ENCODE results near the gene SIRPB2.
"Not testable (repeated sequence)": the region's sequence is repeated elsewhere in the genome, so short reads cannot be mapped to it uniquely, and the experiment has no call there.

SIRPB2 gene

DNA sequence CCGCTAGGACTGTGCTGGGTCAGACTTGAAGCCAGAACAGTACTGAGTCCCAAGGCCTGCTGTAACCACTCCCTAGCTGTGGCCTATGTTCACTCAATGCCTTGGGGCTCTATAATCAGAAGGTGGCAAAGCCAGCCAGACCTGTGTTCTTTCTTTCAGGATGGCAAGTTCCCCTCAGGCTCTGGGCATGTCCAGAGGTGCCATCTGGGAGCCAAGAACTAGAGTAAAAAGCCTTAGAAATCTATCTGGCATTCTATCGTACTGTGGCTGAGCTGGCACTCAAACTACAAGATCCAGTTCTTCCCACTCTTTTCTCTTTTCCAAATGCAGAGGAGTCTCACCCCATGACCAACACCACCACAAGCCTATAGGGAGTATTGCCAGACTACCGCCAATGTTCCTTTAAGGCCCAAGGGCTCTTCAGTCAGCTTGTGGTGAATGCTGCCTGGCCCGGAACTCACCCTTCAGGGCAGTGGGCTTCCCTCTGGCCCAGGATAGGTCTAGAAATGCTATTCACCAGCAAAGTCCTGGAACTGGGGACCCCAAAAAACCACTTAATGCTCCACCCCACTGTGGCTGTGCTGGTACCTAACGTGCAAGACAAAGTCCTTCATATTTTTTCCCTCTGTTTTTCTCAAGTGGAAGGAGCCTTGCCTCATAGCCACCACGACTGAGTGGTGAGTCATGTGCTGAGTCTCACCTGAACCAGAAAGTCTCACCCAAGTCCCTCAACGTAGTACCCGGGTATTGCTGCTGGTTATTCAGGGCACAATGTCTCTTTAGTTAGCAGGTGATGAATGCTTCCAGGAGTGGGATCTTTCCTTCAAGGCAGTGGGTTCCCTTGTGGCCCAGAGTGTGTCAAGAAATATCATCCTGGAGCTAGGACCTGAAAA is 8.6 kb upstream of the SIRPB2 start:
- no peak overlapping the region for H3K9ac ChIP-seq (ENCODE audit: insufficient read length, low read depth)
- no peak for DNase-seq (ENCODE audit: low read depth, low spot score)
- no peaks in the 10 kb centered on the region for H3K27me3 ChIP-seq (ENCODE audit: insufficient read depth, insufficient read length)
- TF ChIP-seq SUZ12 (IDR thresholded peaks at IDR 0.05; ENCODE audit: extremely low read depth, insufficient read depth, insufficient read length): no peak
- TF ChIP-seq ZNF274 (IDR thresholded peaks at IDR 0.05; ENCODE audit: low read depth, low read length): no peak
- no peak for TF ChIP-seq YY1 (IDR thresholded peaks at IDR 0.05; ENCODE audit: insufficient read depth, insufficient read length)
- H3K9me3 ChIP-seq (ENCODE audit: insufficient read depth, low read length): peaks cover 20% of the 10 kb centered on the region; the same call in 1 of the 2 replicates
- no peak overlapping the region for H3K4me3 ChIP-seq (ENCODE audit: insufficient read length, low read depth)
- H3K36me3 ChIP-seq (ENCODE audit: insufficient read depth, insufficient read length, low read length): no peaks in the 10 kb centered on the region
- H3K4me1 ChIP-seq (ENCODE audit: insufficient read depth, insufficient read length): no peaks in the 10 kb centered on the region

DNA sequence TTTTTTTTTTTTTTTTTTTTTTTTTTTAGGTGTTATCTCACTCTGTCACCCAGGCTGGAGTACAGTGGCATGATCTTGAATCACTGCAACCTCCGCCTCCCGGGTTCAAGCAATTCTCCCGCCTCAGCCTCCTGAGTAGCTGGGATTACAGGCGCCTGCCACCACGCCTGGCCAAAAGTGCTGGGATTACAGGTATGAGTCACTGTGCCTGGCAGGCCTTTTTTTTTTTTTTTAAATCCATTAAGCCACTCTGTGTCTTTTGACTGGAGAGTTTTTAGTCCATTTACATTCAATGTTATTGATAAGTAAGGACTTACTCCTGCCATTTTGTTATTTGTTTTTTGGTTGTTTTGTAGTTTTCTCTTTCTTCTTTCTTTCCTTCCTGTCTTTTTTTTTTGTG is 6.2 kb upstream of the SIRPB2 start:
- not testable (repeated sequence) for H3K36me3 ChIP-seq (ENCODE audit: insufficient read depth, insufficient read length, low read length); DNase-seq (ENCODE audit: low read depth, low spot score); H3K4me3 ChIP-seq (ENCODE audit: insufficient read length, low read depth); H3K9ac ChIP-seq (ENCODE audit: insufficient read length, low read depth); H3K27me3 ChIP-seq (ENCODE audit: insufficient read depth, insufficient read length); H3K9me3 ChIP-seq (ENCODE audit: insufficient read depth, low read length); H3K4me1 ChIP-seq (ENCODE audit: insufficient read depth, insufficient read length)

DNA sequence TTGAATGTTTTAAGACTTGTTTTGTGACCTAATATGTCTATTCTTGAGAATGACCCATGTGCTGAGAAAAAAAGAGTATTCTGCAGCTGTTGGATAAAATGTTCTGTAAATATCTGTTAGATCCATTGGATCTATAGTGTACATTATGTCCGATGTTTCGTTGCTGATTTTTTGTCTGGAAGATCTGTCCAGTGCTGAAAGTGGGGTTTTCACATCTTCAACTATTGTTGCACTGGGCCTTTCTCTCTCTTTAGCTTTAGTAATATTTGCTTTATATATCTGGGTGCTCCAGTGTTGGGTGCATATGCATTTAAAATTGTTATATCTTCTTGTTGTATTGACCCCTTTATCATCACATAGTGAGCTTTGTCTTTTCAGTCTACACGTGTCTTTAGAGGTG is 5.7 kb upstream of the SIRPB2 start:
- no peaks in the 10 kb centered on the region for H3K4me1 ChIP-seq (ENCODE audit: insufficient read depth, insufficient read length)
- H3K4me3 ChIP-seq (ENCODE audit: insufficient read length, low read depth): no peak overlapping the region
- H3K9me3 ChIP-seq (ENCODE audit: insufficient read depth, low read length): no peaks in the 10 kb centered on the region; the same call in 1 of the 2 replicates
- H3K36me3 ChIP-seq (ENCODE audit: insufficient read depth, insufficient read length, low read length): no peaks in the 10 kb centered on the region
- H3K9ac ChIP-seq (ENCODE audit: insufficient read length, low read depth): no peak overlapping the region
- no peak for DNase-seq (ENCODE audit: low read depth, low spot score)
- no peaks in the 10 kb centered on the region for H3K27me3 ChIP-seq (ENCODE audit: insufficient read depth, insufficient read length)
- no peak for TF ChIP-seq ZNF274 (IDR thresholded peaks at IDR 0.05; ENCODE audit: low read depth, low read length)
- TF ChIP-seq YY1 (IDR thresholded peaks at IDR 0.05; ENCODE audit: insufficient read depth, insufficient read length): no peak
- no peak for TF ChIP-seq SUZ12 (IDR thresholded peaks at IDR 0.05; ENCODE audit: extremely low read depth, insufficient read depth, insufficient read length)

DNA sequence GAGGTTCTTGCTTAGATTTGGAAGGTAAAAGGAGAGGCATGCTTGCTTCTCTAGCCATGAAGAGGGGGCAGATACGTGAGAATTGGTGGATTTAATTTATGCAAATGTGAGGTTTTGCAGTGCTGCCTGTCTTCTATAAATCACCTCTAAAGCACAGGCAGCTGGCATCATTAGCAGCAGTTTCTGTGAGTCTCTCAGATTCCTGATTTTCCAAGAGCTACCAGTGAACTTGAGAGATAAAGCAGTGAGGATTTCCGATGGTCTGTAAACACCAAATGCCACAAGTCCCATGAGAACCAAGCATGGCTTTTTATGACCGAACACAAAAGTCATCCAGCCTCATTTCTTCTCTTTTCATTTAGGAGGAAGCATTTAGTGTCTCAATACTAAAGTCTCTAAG is 3.2 kb upstream of the SIRPB2 start:
- no peaks in the 10 kb centered on the region for H3K9me3 ChIP-seq (ENCODE audit: insufficient read depth, low read length)
- H3K27me3 ChIP-seq (ENCODE audit: insufficient read depth, insufficient read length): no peaks in the 10 kb centered on the region
- TF ChIP-seq YY1 (IDR thresholded peaks at IDR 0.05; ENCODE audit: insufficient read depth, insufficient read length): no peak
- TF ChIP-seq ZNF274 (IDR thresholded peaks at IDR 0.05; ENCODE audit: low read depth, low read length): no peak
- no peak for TF ChIP-seq SUZ12 (IDR thresholded peaks at IDR 0.05; ENCODE audit: extremely low read depth, insufficient read depth, insufficient read length)
- DNase-seq (ENCODE audit: low read depth, low spot score): no peak
- no peaks in the 10 kb centered on the region for H3K36me3 ChIP-seq (ENCODE audit: insufficient read depth, insufficient read length, low read length)
- no peaks in the 10 kb centered on the region for H3K4me1 ChIP-seq (ENCODE audit: insufficient read depth, insufficient read length)
- H3K9ac ChIP-seq (ENCODE audit: insufficient read length, low read depth): no peak overlapping the region
- no peak overlapping the region for H3K4me3 ChIP-seq (ENCODE audit: insufficient read length, low read depth)

DNA sequence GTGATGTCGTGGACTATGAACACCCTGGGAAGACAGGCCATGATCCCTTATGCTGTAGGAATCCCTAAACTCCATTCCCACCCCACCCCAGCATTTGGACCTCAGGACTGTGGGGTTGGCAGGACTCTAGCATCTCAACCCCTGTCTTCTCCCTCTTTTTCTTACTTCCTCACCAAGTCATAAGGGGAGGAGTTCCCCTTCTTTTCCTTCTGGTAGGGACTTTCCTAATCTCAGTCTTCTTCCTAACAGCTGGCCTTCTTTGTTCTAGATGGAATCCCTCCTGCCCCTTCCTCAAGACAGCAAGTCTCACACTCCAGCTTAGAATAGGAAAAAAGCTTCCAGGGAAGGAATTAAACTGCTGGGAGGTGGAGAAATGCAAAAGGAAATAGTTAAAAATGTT is 2.3 kb upstream of the SIRPB2 start:
- Histone ChIP-seq H3K27me3 (ENCODE audit: insufficient read depth, insufficient read length) (no peaks in the 10 kb centered on the region), H3K36me3 (ENCODE audit: insufficient read depth, insufficient read length, low read length) (no peaks in the 10 kb centered on the region), H3K9me3 (ENCODE audit: insufficient read depth, low read length) (no peaks in the 10 kb centered on the region), H3K9ac (ENCODE audit: insufficient read length, low read depth) (no peak overlapping the region), H3K4me3 (ENCODE audit: insufficient read length, low read depth) (no peak overlapping the region), H3K4me1 (ENCODE audit: insufficient read depth, insufficient read length) (no peaks in the 10 kb centered on the region)
- TF ChIP-seq ZNF274 (IDR thresholded peaks at IDR 0.05; ENCODE audit: low read depth, low read length) (no peak), YY1 (IDR thresholded peaks at IDR 0.05; ENCODE audit: insufficient read depth, insufficient read length) (no peak), SUZ12 (IDR thresholded peaks at IDR 0.05; ENCODE audit: extremely low read depth, insufficient read depth, insufficient read length) (no peak)
- DNase-seq (ENCODE audit: low read depth, low spot score): no peak

DNA sequence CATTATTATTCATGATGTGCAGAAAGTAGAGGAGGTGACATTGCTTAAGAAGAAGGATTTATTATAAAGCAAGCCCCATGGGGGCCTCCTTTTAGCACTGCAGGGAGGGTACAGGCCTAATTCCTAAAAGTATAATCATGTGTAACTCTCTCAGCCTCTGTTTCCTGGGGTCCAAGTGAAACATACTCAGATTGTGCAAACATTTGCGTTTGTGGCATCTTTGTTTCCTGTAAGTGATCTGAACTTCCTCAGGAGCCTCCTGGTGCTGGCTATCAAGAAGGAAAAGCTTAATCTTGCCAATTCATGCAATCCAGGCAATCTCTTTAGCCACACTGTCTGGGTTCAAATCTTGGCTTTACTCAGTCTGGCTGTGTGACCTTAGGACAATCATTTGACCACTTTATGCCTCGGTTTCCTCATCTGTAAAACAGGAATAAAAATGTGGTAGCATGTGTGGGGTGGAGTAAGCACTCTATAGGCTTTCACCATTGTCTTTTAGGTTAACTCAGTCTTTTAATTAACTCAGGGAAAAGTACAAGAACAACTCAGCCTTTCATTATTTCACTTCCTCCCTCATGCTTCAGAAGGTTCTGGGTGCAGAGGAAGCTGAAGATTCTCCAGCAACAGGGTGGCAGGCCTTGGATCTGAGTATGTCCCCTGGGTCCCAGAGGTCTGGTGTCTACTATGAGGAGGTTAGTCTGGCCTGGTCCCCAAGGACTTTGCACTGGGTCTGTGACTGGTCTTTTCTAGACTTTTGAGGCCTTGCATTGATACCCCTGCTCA is 831 bp upstream of the SIRPB2 start:
- no peaks in the 10 kb centered on the region for H3K27me3 ChIP-seq (ENCODE audit: insufficient read depth, insufficient read length)
- no peaks in the 10 kb centered on the region for H3K4me1 ChIP-seq (ENCODE audit: insufficient read depth, insufficient read length)
- no peak for DNase-seq (ENCODE audit: low read depth, low spot score)

DNA sequence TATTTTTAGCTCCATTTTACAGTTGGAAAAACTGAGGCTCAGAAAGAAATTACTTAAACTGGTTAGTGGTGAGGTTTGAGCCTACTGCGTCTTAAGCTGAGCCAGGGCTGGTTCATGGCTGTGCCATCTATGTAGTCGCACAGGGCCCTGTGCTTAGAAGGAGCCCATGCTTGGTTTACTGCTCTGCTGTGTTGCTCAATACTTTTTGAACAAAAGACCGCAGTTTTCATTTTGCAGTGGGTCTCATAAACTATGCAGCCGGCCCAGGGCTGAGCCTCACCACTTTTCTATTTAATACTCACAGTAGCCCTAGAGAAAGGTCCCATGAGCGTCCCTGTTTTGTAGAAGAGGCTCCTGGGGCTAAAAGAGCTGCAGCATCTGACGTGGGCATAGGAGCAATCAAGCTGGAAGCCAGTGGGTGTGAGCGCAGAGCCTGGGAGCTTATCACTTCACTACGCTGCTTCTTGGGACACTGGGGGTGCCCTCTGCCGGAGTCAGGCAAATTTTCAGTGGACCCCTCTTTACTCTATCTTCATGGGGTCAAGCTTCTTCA is 501 bp downstream of the SIRPB2 start:
- no peaks in the 10 kb centered on the region for H3K9me3 ChIP-seq (ENCODE audit: insufficient read depth, low read length)
- TF ChIP-seq YY1 (IDR thresholded peaks at IDR 0.05; ENCODE audit: insufficient read depth, insufficient read length) (no peak), SUZ12 (IDR thresholded peaks at IDR 0.05; ENCODE audit: extremely low read depth, insufficient read depth, insufficient read length) (no peak), ZNF274 (IDR thresholded peaks at IDR 0.05; ENCODE audit: low read depth, low read length) (no peak)
- H3K4me1 ChIP-seq (ENCODE audit: insufficient read depth, insufficient read length): no peaks in the 10 kb centered on the region
- H3K36me3 ChIP-seq (ENCODE audit: insufficient read depth, insufficient read length, low read length): no peaks in the 10 kb centered on the region
- H3K4me3 ChIP-seq (ENCODE audit: insufficient read length, low read depth): no peak overlapping the region
- H3K9ac ChIP-seq (ENCODE audit: insufficient read length, low read depth): no peak overlapping the region
- H3K27me3 ChIP-seq (ENCODE audit: insufficient read depth, insufficient read length): no peaks in the 10 kb centered on the region
- no peak for DNase-seq (ENCODE audit: low read depth, low spot score)

More for the DNA sequence above, 831 bp upstream of the SIRPB2 start:
- no peak for TF ChIP-seq SUZ12 (IDR thresholded peaks at IDR 0.05; ENCODE audit: extremely low read depth, insufficient read depth, insufficient read length)
- TF ChIP-seq YY1 (IDR thresholded peaks at IDR 0.05; ENCODE audit: insufficient read depth, insufficient read length): no peak
- Histone ChIP-seq H3K9me3 (ENCODE audit: insufficient read depth, low read length) (no peaks in the 10 kb centered on the region), H3K36me3 (ENCODE audit: insufficient read depth, insufficient read length, low read length) (no peaks in the 10 kb centered on the region), H3K4me3 (ENCODE audit: insufficient read length, low read depth) (no peak overlapping the region), H3K9ac (ENCODE audit: insufficient read length, low read depth) (no peak overlapping the region)

Data from NT2/D1 (cell line).